LNCaP clone FGC (cell line): Measurements from ENCODE around the gene KPNA1.

Source experiments
- DNase-seq: peaks from one replicate; pipeline ENCODE4 v3.0.0-alpha.2; 2011; ENCODE audit warnings: low read depth
- H3K4me3 ChIP-seq: 2 replicates; pipeline ENCODE4 v1.5.1; 2011; ENCODE audit warnings: mild to moderate bottlenecking, low read depth, low read length, control low read depth
- TF ChIP-seq, protein P1 (sequence below): IDR thresholded peaks from 2 replicates; pipeline ENCODE4 v1.5.1; 2012; ENCODE audit warnings: mild to moderate bottlenecking; ENCODE audit not compliant: control insufficient read depth, insufficient read depth; ENCODE audit errors: extremely low read depth

Gene KPNA1

DNA sequence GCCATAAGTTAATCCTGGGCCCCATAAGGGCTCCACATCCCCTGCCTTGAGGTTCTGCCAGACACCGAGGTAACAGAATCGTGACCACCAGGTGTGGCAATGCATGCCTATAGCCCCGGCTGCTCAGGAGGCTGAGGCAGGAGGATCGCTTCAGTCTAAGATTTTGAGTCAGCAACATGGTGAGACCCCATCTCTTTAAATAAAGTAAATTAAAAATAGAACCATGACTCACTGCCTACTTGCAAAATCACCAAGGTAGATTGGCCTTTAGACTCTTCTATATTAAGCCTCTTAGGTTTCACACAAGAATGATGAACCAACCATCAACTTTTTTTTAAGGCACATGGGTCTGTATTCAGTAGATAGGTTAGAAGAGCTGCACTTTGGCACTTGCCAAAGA is 108.5 kb downstream of the KPNA1 start:
- TF ChIP-seq, protein P1, sequence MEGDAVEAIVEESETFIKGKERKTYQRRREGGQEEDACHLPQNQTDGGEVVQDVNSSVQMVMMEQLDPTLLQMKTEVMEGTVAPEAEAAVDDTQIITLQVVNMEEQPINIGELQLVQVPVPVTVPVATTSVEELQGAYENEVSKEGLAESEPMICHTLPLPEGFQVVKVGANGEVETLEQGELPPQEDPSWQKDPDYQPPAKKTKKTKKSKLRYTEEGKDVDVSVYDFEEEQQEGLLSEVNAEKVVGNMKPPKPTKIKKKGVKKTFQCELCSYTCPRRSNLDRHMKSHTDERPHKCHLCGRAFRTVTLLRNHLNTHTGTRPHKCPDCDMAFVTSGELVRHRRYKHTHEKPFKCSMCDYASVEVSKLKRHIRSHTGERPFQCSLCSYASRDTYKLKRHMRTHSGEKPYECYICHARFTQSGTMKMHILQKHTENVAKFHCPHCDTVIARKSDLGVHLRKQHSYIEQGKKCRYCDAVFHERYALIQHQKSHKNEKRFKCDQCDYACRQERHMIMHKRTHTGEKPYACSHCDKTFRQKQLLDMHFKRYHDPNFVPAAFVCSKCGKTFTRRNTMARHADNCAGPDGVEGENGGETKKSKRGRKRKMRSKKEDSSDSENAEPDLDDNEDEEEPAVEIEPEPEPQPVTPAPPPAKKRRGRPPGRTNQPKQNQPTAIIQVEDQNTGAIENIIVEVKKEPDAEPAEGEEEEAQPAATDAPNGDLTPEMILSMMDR = no peak
- no peak overlapping the region for H3K4me3 ChIP-seq
- no peak for DNase-seq

DNA sequence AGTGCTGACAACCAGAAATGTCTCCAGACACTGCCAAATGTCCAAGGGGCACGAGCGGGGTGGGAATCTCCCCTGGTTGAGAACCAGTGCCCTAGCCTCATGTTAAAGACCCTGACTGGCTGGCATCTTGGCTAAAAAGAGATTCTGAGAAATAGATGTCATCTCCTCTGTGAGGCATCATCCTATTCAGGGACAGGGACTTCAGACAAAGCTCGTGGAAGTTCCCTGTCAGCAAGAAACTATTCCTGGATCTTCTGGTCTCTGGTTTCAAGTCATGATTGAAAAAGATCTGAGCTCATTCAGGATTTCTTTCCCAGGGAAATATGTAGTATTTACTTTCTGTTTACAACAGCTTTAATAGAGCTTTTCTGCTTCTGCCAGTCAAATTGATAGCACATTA is 109.7 kb downstream of the KPNA1 start:
- DNase-seq = no peak
- no peak overlapping the region for H3K4me3 ChIP-seq

DNA sequence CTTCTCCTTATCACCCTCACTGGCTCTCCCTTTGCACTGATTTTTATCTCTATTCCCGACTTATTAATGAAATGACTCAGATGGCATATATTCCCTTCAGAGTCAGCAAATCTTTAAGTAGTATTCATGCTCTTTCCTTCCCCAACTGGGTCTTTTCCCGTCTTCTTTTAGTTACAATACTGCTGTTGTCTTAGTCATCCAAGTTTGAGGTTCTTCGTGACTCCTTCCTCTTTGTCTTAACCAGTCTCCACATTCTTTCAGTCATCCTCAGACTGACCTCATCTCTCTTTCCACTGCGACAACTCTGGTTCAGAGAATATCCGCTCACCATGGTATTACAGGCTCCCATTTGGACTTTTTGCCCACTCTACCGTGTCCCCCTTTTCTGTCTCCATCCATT is 111.2 kb downstream of the KPNA1 start:
- TF ChIP-seq, protein P1 = no peak
- no peak for DNase-seq

More for the DNA sequence above, 109.7 kb downstream of the KPNA1 start:
- TF ChIP-seq, protein P1 = no peak

DNA sequence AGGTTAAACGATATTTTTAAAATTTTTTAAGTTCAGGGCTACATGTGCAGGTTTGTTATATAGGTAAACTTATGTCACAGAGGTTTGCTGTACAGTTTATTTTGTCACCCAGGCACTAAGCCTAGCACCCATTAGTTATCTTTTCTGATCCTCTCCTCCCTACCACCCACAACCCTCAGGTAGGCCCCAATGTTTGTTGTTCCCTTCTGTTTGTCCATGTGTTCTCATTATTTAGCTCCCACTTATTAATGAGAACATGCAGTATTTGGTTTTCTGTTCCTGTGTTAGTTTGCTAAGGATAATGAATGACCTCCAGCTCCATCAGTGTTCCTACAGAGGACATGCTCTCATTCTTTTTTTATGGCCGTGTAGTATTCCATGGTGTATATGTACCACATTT is 115.8 kb downstream of the KPNA1 start:
- TF ChIP-seq, protein P1 = no peak
- no peak overlapping the region for H3K4me3 ChIP-seq
- DNase-seq = peak; percentile 84

More for the DNA sequence above, 111.2 kb downstream of the KPNA1 start:
- H3K4me3 ChIP-seq = no peak overlapping the region

DNA sequence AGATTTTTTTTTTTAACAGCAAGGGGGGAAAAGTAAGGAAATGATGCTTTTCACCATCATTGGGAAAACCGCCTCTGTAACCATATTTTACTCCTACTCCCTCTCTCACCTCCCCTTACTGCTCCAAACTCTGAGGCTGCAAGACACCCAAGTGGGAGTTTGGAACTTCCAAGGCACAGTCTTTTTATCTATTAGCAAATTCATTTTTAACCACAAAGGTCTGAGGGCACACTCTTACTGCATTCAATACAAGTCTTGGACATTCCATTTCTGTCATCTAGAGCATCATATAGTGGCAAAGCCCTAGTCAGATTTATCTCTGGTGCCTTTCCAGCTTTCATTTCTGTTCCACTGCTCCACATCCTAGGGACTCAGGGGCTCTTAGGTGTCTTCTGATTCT is 117.5 kb downstream of the KPNA1 start:
- no peak for DNase-seq
- no peak overlapping the region for H3K4me3 ChIP-seq
- TF ChIP-seq, protein P1 = no peak

DNA sequence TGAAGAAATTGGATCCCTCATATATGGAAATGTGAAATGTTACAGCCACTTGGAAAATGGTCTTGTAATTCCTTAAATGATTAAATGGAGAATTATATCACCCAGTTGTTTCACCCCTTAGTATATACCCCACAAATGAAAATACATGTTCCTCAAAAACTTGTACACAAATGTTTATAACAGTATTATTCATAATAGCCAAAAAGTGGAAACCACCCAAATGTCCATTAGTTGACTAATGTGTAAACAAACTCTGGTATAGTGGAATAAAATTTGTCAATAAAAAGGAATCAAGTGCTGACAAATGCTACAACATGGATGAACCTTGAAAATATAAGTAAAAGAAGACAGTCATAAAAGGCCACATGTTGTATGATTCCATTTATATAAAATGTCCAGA is 118.2 kb downstream of the KPNA1 start:
- TF ChIP-seq, protein P1 = no peak
- no peak overlapping the region for H3K4me3 ChIP-seq
- no peak for DNase-seq

DNA sequence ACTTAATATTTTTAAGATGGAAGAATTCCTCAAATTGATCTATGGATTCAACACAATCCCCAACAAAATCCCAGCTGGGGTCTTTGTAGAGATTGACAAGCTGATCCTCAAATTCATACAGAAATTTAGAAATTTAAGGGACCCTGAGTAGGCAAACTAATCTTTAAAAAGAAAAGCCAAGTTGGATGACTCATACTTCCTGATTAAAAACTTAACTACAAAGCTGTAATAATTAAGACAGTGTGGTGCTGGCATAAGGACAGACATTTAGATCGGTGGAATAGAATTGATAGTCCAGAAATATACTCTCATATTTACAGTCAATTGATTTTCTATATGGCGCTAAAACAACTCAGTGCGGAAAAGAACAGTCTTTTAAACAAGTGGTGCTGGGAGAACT is 119.2 kb downstream of the KPNA1 start:
- no peak overlapping the region for H3K4me3 ChIP-seq
- TF ChIP-seq, protein P1 = no peak
- no peak for DNase-seq
